ENCODE data around the gene FAIM. TPM values are rescaled to one million over a fixed set of nuclear protein-coding genes. Genes with fewer than 3 reads are reported as not detected.
"Not testable (repeated sequence)": the region's sequence is repeated elsewhere in the genome, so short reads cannot be mapped to it uniquely, and the experiment has no call there.

FAIM gene
- total and polyA plus RNA-seq, 2 experiments from 2014 or later: 12.0 to 29.7 TPM

DNA sequence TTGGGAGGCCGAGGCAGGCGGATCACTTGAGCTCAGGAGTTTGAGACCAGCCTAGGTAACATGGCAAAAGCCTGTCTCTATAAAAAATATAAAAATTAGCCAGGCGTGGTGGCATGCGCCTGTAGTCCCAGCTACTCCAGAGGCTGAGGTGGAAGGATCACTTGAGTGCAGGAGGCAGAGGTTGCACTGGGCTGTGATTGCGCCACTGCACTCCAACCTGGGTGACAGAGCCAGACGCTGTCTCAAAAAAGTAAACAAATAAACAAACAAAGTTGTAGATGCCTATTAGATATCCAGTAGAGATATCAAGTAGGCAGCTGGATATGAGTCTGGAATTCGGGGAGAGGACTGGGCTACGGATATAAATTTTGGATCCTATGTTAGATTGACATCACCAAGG, 38.9 kb upstream of the FAIM start:
- not testable (repeated sequence) for H3K27ac ChIP-seq (ENCODE audit: low read depth); H3F3A ChIP-seq (replicated peaks; ENCODE audit: low read depth); H3K4me3 ChIP-seq; H3K4me1 Mint-ChIP-seq; H3K4me1 ChIP-seq (ENCODE audit: insufficient read depth); H3K4me2 ChIP-seq; H2AFZ ChIP-seq; ATAC-seq; H3K27me3 Mint-ChIP-seq (ENCODE audit: insufficient read depth, low read depth, poor library complexity); H3K27me3 ChIP-seq (ENCODE audit: insufficient read depth); H4K20me1 ChIP-seq (replicated peaks; ENCODE audit: insufficient read depth); H3K4me3 Mint-ChIP-seq; H3K79me2 ChIP-seq (replicated peaks; ENCODE audit: insufficient read depth); DNase-seq (ENCODE audit: low spot score); H3K9me2 ChIP-seq (ENCODE audit: insufficient read depth); H3K36me3 ChIP-seq (ENCODE audit: insufficient read depth); H3K27ac Mint-ChIP-seq
- peaks cover 25% of the 10 kb centered on the region for H3K9me3 Mint-ChIP-seq
- peaks cover 40% of the 10 kb centered on the region for H3K36me3 Mint-ChIP-seq (ENCODE audit: low read depth)

DNA sequence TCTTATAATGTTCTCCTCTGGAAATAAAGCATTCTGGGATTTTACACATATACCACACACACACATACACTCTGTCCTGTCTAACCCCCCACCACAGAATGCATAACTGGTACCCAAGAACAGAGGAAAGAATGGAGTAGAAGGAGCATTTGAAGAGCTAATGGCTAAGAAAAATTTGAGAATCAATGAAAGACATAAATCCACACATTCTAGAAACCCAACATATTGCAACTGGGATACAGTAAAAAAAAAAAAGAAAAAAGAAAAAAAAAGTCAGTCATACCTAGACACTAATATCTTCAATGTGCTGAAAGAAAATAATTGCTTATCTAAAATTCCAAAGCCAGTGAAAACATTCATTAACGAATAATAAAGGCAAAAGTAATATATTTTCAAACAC, 35.4 kb upstream of the FAIM start:
- Histone ChIP-seq H3F3A (replicated peaks; ENCODE audit: low read depth) (no peaks in the 10 kb centered on the region), H3K27ac (ENCODE audit: low read depth) (no peak overlapping the region), H3K4me2 (no peak overlapping the region), H4K20me1 (replicated peaks; ENCODE audit: insufficient read depth) (no peaks in the 10 kb centered on the region), H3K36me3 (ENCODE audit: insufficient read depth) (peaks cover 4% of the 10 kb centered on the region; the same call in 1 of the 2 replicates), H3K79me2 (replicated peaks; ENCODE audit: insufficient read depth) (peaks cover 11% of the 10 kb centered on the region; the same call in 1 of the 2 replicates), H3K4me1 (ENCODE audit: insufficient read depth) (no peaks in the 10 kb centered on the region), H3K4me3 (no peak overlapping the region), H2AFZ (no peak overlapping the region), H3K27me3 (ENCODE audit: insufficient read depth) (no peaks in the 10 kb centered on the region), H3K9me2 (ENCODE audit: insufficient read depth) (0 out of 2 replicates have a peak, but pooled peaks cover 5% of the 10 kb centered on the region)
- peaks cover 47% of the 10 kb centered on the region for H3K36me3 Mint-ChIP-seq (ENCODE audit: low read depth)
- H3K27ac Mint-ChIP-seq: no peak overlapping the region
- no peak overlapping the region for H3K4me3 Mint-ChIP-seq
- DNase-seq (ENCODE audit: low spot score): no peak
- H3K27me3 Mint-ChIP-seq (ENCODE audit: insufficient read depth, low read depth, poor library complexity): peaks cover 3% of the 10 kb centered on the region
- ATAC-seq: no peak
- H3K4me1 Mint-ChIP-seq: no peaks in the 10 kb centered on the region; the same call in 2 of the 3 replicates
- peaks cover 38% of the 10 kb centered on the region for H3K9me3 Mint-ChIP-seq
- TF ChIP-seq CREB1 (CRISPR knock-in tag; IDR thresholded peaks at IDR 0.05; ENCODE audit: low read depth) (no peak), NANOG (IDR thresholded peaks at IDR 0.05; ENCODE audit: borderline replicate concordance) (no peak), STAT1 (IDR thresholded peaks at IDR 0.05; ENCODE audit: unreplicated experiment) (no peak), EZH2 (IDR thresholded peaks at IDR 0.05; ENCODE audit: low read depth, unreplicated experiment) (no peak), JUNB (IDR thresholded peaks at IDR 0.05; ENCODE audit: unreplicated experiment) (no peak), EZH2phosphoT487 (IDR thresholded peaks at IDR 0.05; ENCODE audit: unreplicated experiment) (no peak), ZNF331 (CRISPR knock-in tag; IDR thresholded peaks at IDR 0.05; ENCODE audit: low read depth) (no peak)
- TF ChIP-seq, protein P1, sequence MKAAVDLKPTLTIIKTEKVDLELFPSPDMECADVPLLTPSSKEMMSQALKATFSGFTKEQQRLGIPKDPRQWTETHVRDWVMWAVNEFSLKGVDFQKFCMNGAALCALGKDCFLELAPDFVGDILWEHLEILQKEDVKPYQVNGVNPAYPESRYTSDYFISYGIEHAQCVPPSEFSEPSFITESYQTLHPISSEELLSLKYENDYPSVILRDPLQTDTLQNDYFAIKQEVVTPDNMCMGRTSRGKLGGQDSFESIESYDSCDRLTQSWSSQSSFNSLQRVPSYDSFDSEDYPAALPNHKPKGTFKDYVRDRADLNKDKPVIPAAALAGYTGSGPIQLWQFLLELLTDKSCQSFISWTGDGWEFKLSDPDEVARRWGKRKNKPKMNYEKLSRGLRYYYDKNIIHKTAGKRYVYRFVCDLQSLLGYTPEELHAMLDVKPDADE (IDR thresholded peaks at IDR 0.05): no peak
- TF ChIP-seq, protein P2, sequence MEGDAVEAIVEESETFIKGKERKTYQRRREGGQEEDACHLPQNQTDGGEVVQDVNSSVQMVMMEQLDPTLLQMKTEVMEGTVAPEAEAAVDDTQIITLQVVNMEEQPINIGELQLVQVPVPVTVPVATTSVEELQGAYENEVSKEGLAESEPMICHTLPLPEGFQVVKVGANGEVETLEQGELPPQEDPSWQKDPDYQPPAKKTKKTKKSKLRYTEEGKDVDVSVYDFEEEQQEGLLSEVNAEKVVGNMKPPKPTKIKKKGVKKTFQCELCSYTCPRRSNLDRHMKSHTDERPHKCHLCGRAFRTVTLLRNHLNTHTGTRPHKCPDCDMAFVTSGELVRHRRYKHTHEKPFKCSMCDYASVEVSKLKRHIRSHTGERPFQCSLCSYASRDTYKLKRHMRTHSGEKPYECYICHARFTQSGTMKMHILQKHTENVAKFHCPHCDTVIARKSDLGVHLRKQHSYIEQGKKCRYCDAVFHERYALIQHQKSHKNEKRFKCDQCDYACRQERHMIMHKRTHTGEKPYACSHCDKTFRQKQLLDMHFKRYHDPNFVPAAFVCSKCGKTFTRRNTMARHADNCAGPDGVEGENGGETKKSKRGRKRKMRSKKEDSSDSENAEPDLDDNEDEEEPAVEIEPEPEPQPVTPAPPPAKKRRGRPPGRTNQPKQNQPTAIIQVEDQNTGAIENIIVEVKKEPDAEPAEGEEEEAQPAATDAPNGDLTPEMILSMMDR (conservative IDR thresholded peaks at IDR 0.05; ENCODE audit: low read depth in 2 of 2): no peak
- TF ChIP-seq, protein P3, sequence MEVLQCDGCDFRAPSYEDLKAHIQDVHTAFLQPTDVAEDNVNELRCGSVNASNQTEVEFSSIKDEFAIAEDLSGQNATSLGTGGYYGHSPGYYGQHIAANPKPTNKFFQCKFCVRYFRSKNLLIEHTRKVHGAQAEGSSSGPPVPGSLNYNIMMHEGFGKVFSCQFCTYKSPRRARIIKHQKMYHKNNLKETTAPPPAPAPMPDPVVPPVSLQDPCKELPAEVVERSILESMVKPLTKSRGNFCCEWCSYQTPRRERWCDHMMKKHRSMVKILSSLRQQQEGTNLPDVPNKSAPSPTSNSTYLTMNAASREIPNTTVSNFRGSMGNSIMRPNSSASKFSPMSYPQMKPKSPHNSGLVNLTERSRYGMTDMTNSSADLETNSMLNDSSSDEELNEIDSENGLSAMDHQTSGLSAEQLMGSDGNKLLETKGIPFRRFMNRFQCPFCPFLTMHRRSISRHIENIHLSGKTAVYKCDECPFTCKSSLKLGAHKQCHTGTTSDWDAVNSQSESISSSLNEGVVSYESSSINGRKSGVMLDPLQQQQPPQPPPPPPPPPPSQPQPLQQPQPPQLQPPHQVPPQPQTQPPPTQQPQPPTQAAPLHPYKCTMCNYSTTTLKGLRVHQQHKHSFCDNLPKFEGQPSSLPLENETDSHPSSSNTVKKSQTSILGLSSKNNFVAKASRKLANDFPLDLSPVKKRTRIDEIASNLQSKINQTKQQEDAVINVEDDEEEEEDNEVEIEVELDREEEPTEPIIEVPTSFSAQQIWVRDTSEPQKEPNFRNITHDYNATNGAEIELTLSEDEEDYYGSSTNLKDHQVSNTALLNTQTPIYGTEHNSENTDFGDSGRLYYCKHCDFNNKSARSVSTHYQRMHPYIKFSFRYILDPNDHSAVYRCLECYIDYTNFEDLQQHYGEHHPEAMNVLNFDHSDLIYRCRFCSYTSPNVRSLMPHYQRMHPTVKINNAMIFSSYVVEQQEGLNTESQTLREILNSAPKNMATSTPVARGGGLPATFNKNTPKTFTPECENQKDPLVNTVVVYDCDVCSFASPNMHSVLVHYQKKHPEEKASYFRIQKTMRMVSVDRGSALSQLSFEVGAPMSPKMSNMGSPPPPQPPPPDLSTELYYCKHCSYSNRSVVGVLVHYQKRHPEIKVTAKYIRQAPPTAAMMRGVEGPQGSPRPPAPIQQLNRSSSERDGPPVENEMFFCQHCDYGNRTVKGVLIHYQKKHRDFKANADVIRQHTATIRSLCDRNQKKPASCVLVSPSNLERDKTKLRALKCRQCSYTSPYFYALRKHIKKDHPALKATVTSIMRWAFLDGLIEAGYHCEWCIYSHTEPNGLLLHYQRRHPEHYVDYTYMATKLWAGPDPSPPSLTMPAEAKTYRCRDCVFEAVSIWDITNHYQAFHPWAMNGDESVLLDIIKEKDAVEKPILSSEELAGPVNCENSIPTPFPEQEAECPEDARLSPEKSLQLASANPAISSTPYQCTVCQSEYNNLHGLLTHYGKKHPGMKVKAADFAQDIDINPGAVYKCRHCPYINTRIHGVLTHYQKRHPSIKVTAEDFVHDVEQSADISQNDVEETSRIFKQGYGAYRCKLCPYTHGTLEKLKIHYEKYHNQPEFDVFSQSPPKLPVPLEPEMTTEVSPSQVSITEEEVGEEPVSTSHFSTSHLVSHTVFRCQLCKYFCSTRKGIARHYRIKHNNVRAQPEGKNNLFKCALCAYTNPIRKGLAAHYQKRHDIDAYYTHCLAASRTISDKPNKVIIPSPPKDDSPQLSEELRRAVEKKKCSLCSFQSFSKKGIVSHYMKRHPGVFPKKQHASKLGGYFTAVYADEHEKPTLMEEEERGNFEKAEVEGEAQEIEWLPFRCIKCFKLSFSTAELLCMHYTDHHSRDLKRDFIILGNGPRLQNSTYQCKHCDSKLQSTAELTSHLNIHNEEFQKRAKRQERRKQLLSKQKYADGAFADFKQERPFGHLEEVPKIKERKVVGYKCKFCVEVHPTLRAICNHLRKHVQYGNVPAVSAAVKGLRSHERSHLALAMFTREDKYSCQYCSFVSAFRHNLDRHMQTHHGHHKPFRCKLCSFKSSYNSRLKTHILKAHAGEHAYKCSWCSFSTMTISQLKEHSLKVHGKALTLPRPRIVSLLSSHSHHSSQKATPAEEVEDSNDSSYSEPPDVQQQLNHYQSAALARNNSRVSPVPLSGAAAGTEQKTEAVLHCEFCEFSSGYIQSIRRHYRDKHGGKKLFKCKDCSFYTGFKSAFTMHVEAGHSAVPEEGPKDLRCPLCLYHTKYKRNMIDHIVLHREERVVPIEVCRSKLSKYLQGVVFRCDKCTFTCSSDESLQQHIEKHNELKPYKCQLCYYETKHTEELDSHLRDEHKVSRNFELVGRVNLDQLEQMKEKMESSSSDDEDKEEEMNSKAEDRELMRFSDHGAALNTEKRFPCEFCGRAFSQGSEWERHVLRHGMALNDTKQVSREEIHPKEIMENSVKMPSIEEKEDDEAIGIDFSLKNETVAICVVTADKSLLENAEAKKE (CRISPR knock-in tag; IDR thresholded peaks at IDR 0.05): no peak

Measured in GM23338 (cell line).